ENCODE measurements around the gene MSMP. TPM values are rescaled to one million over a fixed set of nuclear protein-coding genes. Genes with fewer than 3 reads are reported as not detected.

Gene MSMP
- total RNA-seq, 1 experiment from 2014 or later = not detected

GRCh38 chr9:35781066-35781465, 27.0 kb upstream of the MSMP start:
- no peak overlapping the region for H3K4me3 Mint-ChIP-seq (ENCODE audit: unreplicated experiment)
- intact Hi-C loops (cut with micrococcal nuclease) = loop anchor here (5.0 kb wide), 1 partner anchor 34 kb away; the partner anchor contains the start of genes GBA2 and RGP1
- DNase-seq (ENCODE audit: unreplicated experiment) = no peak
- CTCF ChIA-PET = interaction anchor here (0.8 to 1.4 kb wide), 3 partner anchors 8 to 44 kb away, joined by 3 to 9 read pairs (median 3); no protein-coding TSS in a partner anchor
- no peaks in the 10 kb centered on the region for H3K4me1 Mint-ChIP-seq (ENCODE audit: insufficient read depth, unreplicated experiment)
- BruUV-seq (replicated peaks) = no TSS peak
- peaks cover 22% of the 10 kb centered on the region for H3K36me3 Mint-ChIP-seq (ENCODE audit: insufficient read depth, unreplicated experiment)
- no peaks in the 10 kb centered on the region for H3K9me3 Mint-ChIP-seq (ENCODE audit: unreplicated experiment)
- H3K27ac Mint-ChIP-seq (ENCODE audit: low read depth, unreplicated experiment) = no peak overlapping the region
- no peak for TF ChIP-seq CTCF (IDR thresholded peaks at IDR 0.05; ENCODE audit: unreplicated experiment)
- no peaks in the 10 kb centered on the region for H3K27me3 Mint-ChIP-seq (ENCODE audit: insufficient read depth, unreplicated experiment)
- POLR2A ChIA-PET = no interaction called here

GRCh38 chr9:35778496-35778895, 24.4 kb upstream of the MSMP start:
- CTCF ChIA-PET = interaction anchor here (1.1 to 3.3 kb wide), 5 partner anchors 10 to 177 kb away, joined by 3 to 20 read pairs (median 5); no protein-coding TSS in a partner anchor

GRCh38 chr9:35776018-35776417, 21.9 kb upstream of the MSMP start:
- CTCF ChIA-PET = interaction anchor here (0.6 to 2.1 kb wide), 8 partner anchors 13 to 948 kb away, joined by 3 to 15 read pairs (median 4); partner anchors contain the start of gene PIGO
- POLR2A ChIA-PET = interaction anchor here (0.9 to 1.2 kb wide), 2 partner anchors 44 to 114 kb away, joined by 3 to 4 read pairs; partner anchors contain the start of genes CREB3 and TLN1
- Mint-ChIP-seq H3K4me3 (ENCODE audit: unreplicated experiment) (no peak overlapping the region), H3K36me3 (ENCODE audit: insufficient read depth, unreplicated experiment) (peaks cover 10% of the 10 kb centered on the region), H3K4me1 (ENCODE audit: insufficient read depth, unreplicated experiment) (no peaks in the 10 kb centered on the region), H3K27ac (ENCODE audit: low read depth, unreplicated experiment) (no peak overlapping the region), H3K9me3 (ENCODE audit: unreplicated experiment) (no peaks in the 10 kb centered on the region), H3K27me3 (ENCODE audit: insufficient read depth, unreplicated experiment) (no peaks in the 10 kb centered on the region)
- no TSS peak for BruUV-seq (replicated peaks)
- TF ChIP-seq CTCF (IDR thresholded peaks at IDR 0.05; ENCODE audit: unreplicated experiment) = no peak
- DNase-seq (ENCODE audit: unreplicated experiment) = no peak
- intact Hi-C loops (cut with micrococcal nuclease) = no loop called here

More at GRCh38 chr9:35778496-35778895, 24.4 kb upstream of the MSMP start:
- Mint-ChIP-seq H3K36me3 (ENCODE audit: insufficient read depth, unreplicated experiment) (peaks cover 13% of the 10 kb centered on the region), H3K9me3 (ENCODE audit: unreplicated experiment) (no peaks in the 10 kb centered on the region), H3K4me1 (ENCODE audit: insufficient read depth, unreplicated experiment) (no peaks in the 10 kb centered on the region), H3K27ac (ENCODE audit: low read depth, unreplicated experiment) (no peak overlapping the region), H3K27me3 (ENCODE audit: insufficient read depth, unreplicated experiment) (no peaks in the 10 kb centered on the region), H3K4me3 (ENCODE audit: unreplicated experiment) (no peak overlapping the region)
- TF ChIP-seq CTCF (IDR thresholded peaks at IDR 0.05; ENCODE audit: unreplicated experiment) = no peak
- intact Hi-C loops (cut with micrococcal nuclease) = no loop called here
- BruUV-seq (replicated peaks) = no TSS peak
- DNase-seq (ENCODE audit: unreplicated experiment) = no peak
- POLR2A ChIA-PET = interaction anchor here (0.7 to 1.7 kb wide), 3 partner anchors 9 to 17 kb away, joined by 3 to 5 read pairs (median 5); no protein-coding TSS in a partner anchor

- Mint-ChIP-seq H3K36me3 (ENCODE audit: insufficient read depth, unreplicated experiment) (peaks cover 5% of the 10 kb centered on the region), H3K27ac (ENCODE audit: low read depth, unreplicated experiment) (no peak overlapping the region), H3K27me3 (ENCODE audit: insufficient read depth, unreplicated experiment) (no peaks in the 10 kb centered on the region), H3K4me1 (ENCODE audit: insufficient read depth, unreplicated experiment) (no peaks in the 10 kb centered on the region), H3K9me3 (ENCODE audit: unreplicated experiment) (no peaks in the 10 kb centered on the region), H3K4me3 (ENCODE audit: unreplicated experiment) (no peak overlapping the region)
- intact Hi-C loops (cut with micrococcal nuclease) = no loop called here
- ChIA-PET POLR2A (interaction anchor here (0.9 to 1.3 kb wide), 3 partner anchors 25 to 115 kb away, joined by 3 to 5 read pairs (median 4); partner anchors contain the start of genes CREB3 and TLN1), CTCF (interaction anchor here (0.6 to 2.1 kb wide), 8 partner anchors 14 to 679 kb away, joined by 3 to 15 read pairs (median 3); partner anchors contain the start of gene PIGO)
- no peak for DNase-seq (ENCODE audit: unreplicated experiment)
- no TSS peak for BruUV-seq (replicated peaks)
- TF ChIP-seq CTCF (IDR thresholded peaks at IDR 0.05; ENCODE audit: unreplicated experiment) = no peak
These were observed 21.0 kb upstream of the MSMP start for GRCh38 chr9:35774907-35775635.
